Suprapubic skin (tissue), 4 donors: ENCODE results near the gene SLC5A8.

Experiments
- CTCF ChIP-seq, 2 donors: fragments of 200-600 bp in 1 of 2; fragments of 450-650 bp in 1 of 2; sonication (generic) in 1 of 2; IDR thresholded peaks; one replicate each; pipeline ENCODE4 v1.5.1; 2016 to 2019; ENCODE audit warnings: antibody characterized with exemption in 2 of 2, mild to moderate bottlenecking in 1 of 2, moderate library complexity in 1 of 2
- EP300 ChIP-seq: sonication (generic); formaldehyde crosslinking; IDR thresholded peaks from one replicate; pipeline ENCODE4 v1.6.1; 2017; ENCODE audit warnings: antibody characterized with exemption
- POLR2A ChIP-seq, 2 donors: fragments of 450-650 bp; IDR thresholded peaks; one replicate each; pipeline ENCODE4 v1.6.1; 2017; ENCODE audit warnings: antibody characterized with exemption in 2 of 2, mild to moderate bottlenecking in 2 of 2, moderate library complexity in 2 of 2
- POLR2AphosphoS5 ChIP-seq, 3 donors: sonication (generic); formaldehyde crosslinking; IDR thresholded peaks; one replicate each; pipeline ENCODE4 v1.6.1; 2017; ENCODE audit warnings: antibody characterized with exemption in 3 of 3

DNA sequence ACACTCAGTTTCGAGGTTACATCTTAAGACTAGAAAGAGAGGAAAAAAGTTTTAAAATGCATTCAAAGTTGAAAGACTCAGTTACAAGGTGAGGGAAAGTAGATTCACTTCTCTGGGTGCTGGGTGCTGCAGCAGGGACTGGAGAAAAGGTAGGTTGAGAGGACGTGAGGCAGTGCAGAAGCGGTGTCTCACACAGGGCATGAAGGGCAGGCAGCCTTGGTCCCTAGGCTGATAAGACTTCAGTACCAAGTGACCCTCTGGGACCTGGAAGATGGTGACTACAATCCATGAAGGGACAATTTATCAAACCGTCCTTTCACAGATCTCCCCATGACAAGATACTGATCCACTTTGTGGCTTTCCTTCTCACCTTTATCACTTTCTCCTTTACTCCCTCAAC is 47.3 kb upstream of the SLC5A8 start:
- TF ChIP-seq CTCF (IDR thresholded peaks at IDR 0.05) (no peak), POLR2A (IDR thresholded peaks at IDR 0.05) (no peak), POLR2AphosphoS5 (IDR thresholded peaks at IDR 0.05) (no peak), EP300 (no peak)
